Muscle of leg (tissue), 11 donors: Measurements from ENCODE around the gene MINAR1. TPM values are rescaled to one million over a fixed set of nuclear protein-coding genes. Genes with fewer than 3 reads are reported as not detected.

Source experiments
- DNase-seq: peaks from one replicate; pipeline ENCODE4 v3.0.0; 2013
- H3K27ac ChIP-seq: one replicate; pipeline ENCODE4 v1.5.1; 2013; ENCODE audit warnings: mild to moderate bottlenecking, low read length, control low read depth
- H3K27me3 ChIP-seq: one replicate; pipeline ENCODE4 v1.6.1; 2013; ENCODE audit warnings: low read length; ENCODE audit not compliant: control insufficient read depth, insufficient read depth
- H3K36me3 ChIP-seq: one replicate; pipeline ENCODE4 v1.6.1; 2013; ENCODE audit warnings: low read length; ENCODE audit not compliant: control insufficient read depth, insufficient read depth
- H3K4me1 ChIP-seq: one replicate; pipeline ENCODE4 v1.6.1; 2013; ENCODE audit warnings: low read length; ENCODE audit not compliant: control insufficient read depth, insufficient read depth
- H3K4me3 ChIP-seq: one replicate; pipeline ENCODE4 v1.5.1; 2013; ENCODE audit warnings: low read length, control low read depth
- H3K9me3 ChIP-seq: replicated peaks from 2 replicates; pipeline ENCODE4 v1.6.1; 2013; ENCODE audit warnings: low read depth, low read length; ENCODE audit not compliant: control insufficient read depth
- WGBS: methylation state at CpG from one replicate; pipeline ENCODE4 v1.1.5; 2013; ENCODE audit warnings: missing lambda C conversion rate; ENCODE audit not compliant: insufficient coverage; 5-methylcytosine and 5-hydroxymethylcytosine counted together
- polyA plus RNA-seq, 8 donors: library from polyadenylated mRNA; unstranded; fragments of 120-200 nt; gene quantifications; one replicate each; pipeline versions ENCODE4 v1.2.1 to v1.2.3, GENCODE V29; 2013; ENCODE audit warnings: inconsistent platforms in 1 of 8, low replicate concordance in 1 of 8; ENCODE audit not compliant: insufficient read length in 8 of 8, insufficient read depth in 1 of 8
- total RNA-seq: library from RNA; stranded (reverse); fragments of 120-200 nt; gene quantifications from one replicate; pipeline ENCODE4 v1.2.4, GENCODE V29; 2013

The MINAR1 gene
- total and polyA plus RNA-seq, 9 donors, result 0.97 to 2.8 (median 1.7) TPM

GRCh38 chr15:79447060-79447459 lies 14.9 kb downstream of the MINAR1 start:
- DNase-seq, result no peak
- no CpG with 5 or more reads among the region's 1 CpG for WGBS
- Histone ChIP-seq H3K9me3 (peaks cover 3% of the 10 kb centered on the region), H3K27ac (no peak overlapping the region), H3K4me3 (no peak overlapping the region), H3K4me1 (no peaks in the 10 kb centered on the region), H3K27me3 (peaks cover 2% of the 10 kb centered on the region), H3K36me3 (no peaks in the 10 kb centered on the region)

DNA sequence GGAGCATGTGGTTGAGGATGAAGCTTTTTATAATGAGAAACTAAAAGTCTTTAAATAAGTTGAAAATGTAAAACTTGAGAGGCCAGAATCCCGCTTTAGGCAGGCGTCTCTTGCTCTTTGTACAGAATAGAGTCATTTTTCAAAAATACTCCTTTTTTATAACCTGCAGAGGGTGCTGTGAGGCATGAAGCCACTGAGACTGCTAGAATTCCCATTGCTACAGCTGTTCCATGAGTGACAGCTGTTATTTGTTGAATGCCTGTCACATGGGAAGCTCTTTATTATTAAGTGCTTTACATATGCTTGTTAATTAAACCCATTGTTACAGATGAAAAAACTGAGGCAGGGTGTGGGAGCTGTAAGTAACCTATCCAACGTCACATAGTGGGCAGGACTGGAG lies 18.5 kb downstream of the MINAR1 start:
- H3K36me3 ChIP-seq, result no peaks in the 10 kb centered on the region
- no peak for DNase-seq
- no peak overlapping the region for H3K4me3 ChIP-seq
- WGBS, result no CpG with 5 or more reads among the region's 3 CpGs
- H3K27me3 ChIP-seq, result peaks cover 4% of the 10 kb centered on the region
- no peaks in the 10 kb centered on the region for H3K4me1 ChIP-seq
- no peaks in the 10 kb centered on the region for H3K9me3 ChIP-seq
- H3K27ac ChIP-seq, result no peak overlapping the region

DNA sequence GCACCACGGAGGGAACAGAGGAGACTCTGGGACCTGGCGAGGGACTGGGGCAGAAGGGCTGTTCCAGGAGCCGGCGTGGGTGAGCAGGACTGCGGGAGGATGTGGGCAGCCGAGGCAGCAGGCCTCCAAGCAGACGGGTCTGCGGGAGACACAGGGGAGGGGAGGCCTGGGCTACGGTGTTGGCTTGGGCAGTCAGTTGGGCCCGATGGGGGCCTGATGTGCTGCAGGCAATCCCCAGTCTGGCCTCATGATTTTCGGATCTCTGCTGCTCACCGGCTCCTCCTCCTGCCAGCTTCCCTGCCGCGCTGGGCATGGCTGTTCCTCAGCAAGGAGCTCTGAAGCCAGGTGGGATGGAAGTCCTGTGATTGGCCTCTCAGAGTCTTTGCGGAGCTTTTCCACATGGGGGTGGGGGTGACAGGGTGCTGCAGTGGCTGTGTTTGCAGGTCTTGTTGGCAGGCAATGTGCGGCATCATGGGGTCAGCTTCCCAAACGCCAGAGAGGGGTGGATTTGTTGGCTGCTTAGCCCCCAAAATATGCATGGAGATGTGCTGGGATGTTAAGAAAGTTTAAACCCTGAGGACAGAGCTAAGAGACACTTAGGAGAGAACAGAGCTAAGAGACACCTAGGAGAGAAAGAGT lies 19.3 kb downstream of the MINAR1 start:
- WGBS, result 35% methylated on average over 17 of the region's 17 CpGs
- DNase-seq, result no peak
- Histone ChIP-seq H3K36me3 (no peaks in the 10 kb centered on the region), H3K27me3 (peaks cover 4% of the 10 kb centered on the region), H3K4me1 (no peaks in the 10 kb centered on the region), H3K27ac (no peak overlapping the region), H3K4me3 (no peak overlapping the region), H3K9me3 (no peaks in the 10 kb centered on the region)

- peaks cover 4% of the 10 kb centered on the region for H3K27me3 ChIP-seq
Observed at GRCh38 chr15:79452244-79453051, 20.3 kb downstream of the MINAR1 start.

DNA sequence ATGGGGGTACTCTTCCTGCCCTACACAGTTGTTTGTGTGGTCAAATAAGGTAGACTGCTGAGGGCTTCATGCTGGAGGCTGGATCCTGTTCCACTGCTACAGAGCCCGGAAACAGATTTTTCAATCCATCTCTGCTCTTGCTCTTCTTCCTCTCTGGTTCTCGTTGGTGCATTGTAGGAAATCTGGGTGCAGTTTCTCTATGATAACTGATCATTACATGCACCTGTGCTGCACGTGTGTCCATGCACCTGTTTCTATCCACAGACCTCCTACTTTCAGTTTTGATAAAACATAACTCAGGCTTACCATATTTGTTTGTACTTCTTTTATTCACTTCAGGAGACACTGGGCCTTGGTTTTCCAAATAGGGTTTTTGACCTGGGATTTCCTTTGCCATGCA lies 21.3 kb downstream of the MINAR1 start:
- 69% methylated on average over 2 of the region's 3 CpGs for WGBS
- no peak overlapping the region for H3K4me3 ChIP-seq
- H3K27ac ChIP-seq, result no peak overlapping the region
- H3K4me1 ChIP-seq, result no peaks in the 10 kb centered on the region
- no peaks in the 10 kb centered on the region for H3K36me3 ChIP-seq
- H3K27me3 ChIP-seq, result peaks cover 4% of the 10 kb centered on the region
- DNase-seq, result no peak
- no peaks in the 10 kb centered on the region for H3K9me3 ChIP-seq

More at GRCh38 chr15:79452244-79453051, 20.3 kb downstream of the MINAR1 start:
- WGBS, result 64% methylated on average over 3 of the region's 4 CpGs
- DNase-seq, result no peak
- Histone ChIP-seq H3K36me3 (no peaks in the 10 kb centered on the region), H3K4me1 (no peaks in the 10 kb centered on the region), H3K9me3 (no peaks in the 10 kb centered on the region), H3K27ac (no peak overlapping the region), H3K4me3 (no peak overlapping the region)

DNA sequence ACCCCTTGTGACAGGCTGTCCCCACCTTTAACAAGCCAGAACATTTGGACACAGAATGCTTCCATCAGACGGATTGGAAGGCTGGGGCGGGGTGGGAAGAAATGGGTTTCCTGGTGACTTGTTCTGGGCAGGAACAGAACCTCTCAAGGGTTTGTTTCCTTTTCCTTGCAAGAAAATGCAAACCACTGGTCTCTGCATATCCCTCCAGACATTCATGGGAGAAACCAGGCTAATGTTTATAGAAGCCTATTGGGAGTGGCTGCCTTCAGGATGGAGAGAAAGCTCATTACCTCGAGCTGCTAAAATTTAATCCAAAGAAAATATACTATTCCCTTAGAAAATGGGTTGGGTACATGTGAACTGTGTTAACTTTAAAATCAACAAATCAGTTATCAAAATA lies 21.9 kb downstream of the MINAR1 start:
- no peaks in the 10 kb centered on the region for H3K36me3 ChIP-seq
- peaks cover 4% of the 10 kb centered on the region for H3K27me3 ChIP-seq
- no CpG with 5 or more reads among the region's 3 CpGs for WGBS

GRCh38 chr15:79455361-79455760 lies 23.2 kb downstream of the MINAR1 start:
- no peaks in the 10 kb centered on the region for H3K9me3 ChIP-seq

More for the DNA sequence above, 21.9 kb downstream of the MINAR1 start:
- Histone ChIP-seq H3K9me3 (no peaks in the 10 kb centered on the region), H3K27ac (no peak overlapping the region), H3K4me1 (no peaks in the 10 kb centered on the region), H3K4me3 (no peak overlapping the region)
- DNase-seq, result no peak

GRCh38 chr15:79455943-79456342 lies 23.8 kb downstream of the MINAR1 start:
- Histone ChIP-seq H3K27ac (no peak overlapping the region), H3K4me1 (no peaks in the 10 kb centered on the region), H3K36me3 (no peaks in the 10 kb centered on the region), H3K9me3 (no peaks in the 10 kb centered on the region), H3K27me3 (peaks cover 4% of the 10 kb centered on the region), H3K4me3 (no peak overlapping the region)
- DNase-seq, result no peak
- WGBS, result 92% methylated on average over 6 of the region's 6 CpGs

More at GRCh38 chr15:79455361-79455760, 23.2 kb downstream of the MINAR1 start:
- Histone ChIP-seq H3K4me3 (no peak overlapping the region), H3K4me1 (no peaks in the 10 kb centered on the region), H3K36me3 (no peaks in the 10 kb centered on the region), H3K27me3 (peaks cover 4% of the 10 kb centered on the region), H3K27ac (no peak overlapping the region)
- no peak for DNase-seq
- no CpG with 5 or more reads among the region's 4 CpGs for WGBS

DNA sequence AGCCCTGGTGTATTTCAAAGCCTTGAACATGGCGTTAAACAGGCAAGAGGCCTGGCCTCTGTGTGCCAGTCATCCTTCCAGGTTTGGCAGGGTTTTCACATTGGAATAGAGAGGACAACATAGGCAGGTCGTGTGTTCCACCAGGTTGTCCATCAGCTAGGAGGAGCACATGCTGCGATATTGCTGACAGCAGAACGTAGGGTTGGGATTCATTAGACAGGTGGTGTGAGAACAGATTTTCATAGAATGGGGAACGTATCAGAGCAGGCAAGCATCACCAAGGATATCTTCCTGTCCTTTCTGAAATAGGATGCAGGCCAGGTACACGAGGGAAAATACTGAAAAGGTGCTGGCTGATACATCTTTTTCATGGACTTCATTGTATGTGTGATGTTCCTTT lies 26.4 kb downstream of the MINAR1 start:
- Histone ChIP-seq H3K9me3 (no peaks in the 10 kb centered on the region), H3K27me3 (no peaks in the 10 kb centered on the region), H3K36me3 (no peaks in the 10 kb centered on the region), H3K4me3 (no peak overlapping the region), H3K27ac (no peak overlapping the region), H3K4me1 (no peaks in the 10 kb centered on the region)
- 90% methylated on average over 6 of the region's 6 CpGs for WGBS
- DNase-seq, result no peak

GRCh38 chr15:79459666-79460065 lies 27.5 kb downstream of the MINAR1 start:
- no peaks in the 10 kb centered on the region for H3K4me1 ChIP-seq
- no peak for DNase-seq
- no peaks in the 10 kb centered on the region for H3K36me3 ChIP-seq
- H3K27me3 ChIP-seq, result no peaks in the 10 kb centered on the region
- no peak overlapping the region for H3K27ac ChIP-seq
- no peak overlapping the region for H3K4me3 ChIP-seq
- H3K9me3 ChIP-seq, result no peaks in the 10 kb centered on the region
- WGBS, result 83% methylated on average over 1 of the region's 1 CpG
